ENCODE results near the gene ST6GALNAC4.
"Not testable (repeated sequence)": the region's sequence is repeated elsewhere in the genome, so short reads cannot be mapped to it uniquely, and the experiment has no call there.

ST6GALNAC4 gene

GRCh38 chr9:127885508-127886281 is 31.1 kb downstream of the ST6GALNAC4 start:
- no peak for DNase-seq (ENCODE audit: low read depth)

GRCh38 chr9:127884976-127885490 is 31.8 kb downstream of the ST6GALNAC4 start:
- DNase-seq (ENCODE audit: low read depth): no peak

GRCh38 chr9:127884427-127884911 is 32.4 kb downstream of the ST6GALNAC4 start:
- no peak for DNase-seq (ENCODE audit: low read depth)

GRCh38 chr9:127883959-127884358 is 32.9 kb downstream of the ST6GALNAC4 start:
- no peak for DNase-seq (ENCODE audit: low read depth)

GRCh38 chr9:127881715-127882114 is 35.1 kb downstream of the ST6GALNAC4 start:
- DNase-seq (ENCODE audit: low read depth): not testable (repeated sequence)

GRCh38 chr9:127880143-127880542 is 36.7 kb downstream of the ST6GALNAC4 start:
- DNase-seq (ENCODE audit: low read depth): no peak

- no peak for DNase-seq (ENCODE audit: low read depth)
These were observed 38.0 kb downstream of the ST6GALNAC4 start for GRCh38 chr9:127878652-127879390.

- no peak for DNase-seq (ENCODE audit: low read depth)
These were observed 38.7 kb downstream of the ST6GALNAC4 start for GRCh38 chr9:127878001-127878651.

- no peak for DNase-seq (ENCODE audit: low read depth)
These were observed 39.3 kb downstream of the ST6GALNAC4 start, which contains the start of gene AK1 for GRCh38 chr9:127877566-127877998. AK1 (minus strand) TSS chr9:127877675; CDS start chr9:127874617, 3,058 bp downstream.

GRCh38 chr9:127876764-127877562 is 39.9 kb downstream of the ST6GALNAC4 start:
- DNase-seq (ENCODE audit: low read depth): no peak

- no peak for DNase-seq (ENCODE audit: low read depth)
These were observed 40.6 kb downstream of the ST6GALNAC4 start for GRCh38 chr9:127876026-127876763.

GRCh38 chr9:127875306-127875966 is 41.4 kb downstream of the ST6GALNAC4 start:
- no peak for DNase-seq (ENCODE audit: low read depth)

- DNase-seq (ENCODE audit: low read depth): no peak
These were observed 42.3 kb downstream of the ST6GALNAC4 start for GRCh38 chr9:127874301-127875221.

- no peak for DNase-seq (ENCODE audit: low read depth)
These were observed 43.0 kb downstream of the ST6GALNAC4 start for GRCh38 chr9:127873886-127874285.

GRCh38 chr9:127873223-127873691 is 43.6 kb downstream of the ST6GALNAC4 start:
- no peak for DNase-seq (ENCODE audit: low read depth)

GRCh38 chr9:127872369-127873222 is 44.2 kb downstream of the ST6GALNAC4 start:
- no peak for DNase-seq (ENCODE audit: low read depth)

- no peak for DNase-seq (ENCODE audit: low read depth)
These were observed 45.3 kb downstream of the ST6GALNAC4 start for GRCh38 chr9:127871531-127871930.

- DNase-seq (ENCODE audit: low read depth): no peak
These were observed 46.0 kb downstream of the ST6GALNAC4 start for GRCh38 chr9:127870887-127871286.
